ENCODE results near the gene MAP1S. TPM values are rescaled to one million over a fixed set of nuclear protein-coding genes. Genes with fewer than 3 reads are reported as not detected.

Gene MAP1S
- total RNA-seq, 1 donor from 2014 or later = 62.2 TPM

Other genes with a start within 250 kb of the MAP1S start
- gene SLC27A1, start 249.0 kb upstream of the MAP1S start, total RNA-seq = 13.8 TPM
- 25.8 TPM for gene PGLS, start 207.8 kb upstream of the MAP1S start, total RNA-seq
- 15.7 TPM for gene COLGALT1, start 163.8 kb upstream of the MAP1S start, total RNA-seq
- 43.5 TPM for gene UNC13A, start 31.1 kb upstream of the MAP1S start, total RNA-seq
- 20.7 TPM for gene FCHO1, start 32.0 kb downstream of the MAP1S start, total RNA-seq
- not detected for gene B3GNT3, start 75.7 kb downstream of the MAP1S start, total RNA-seq
- gene INSL3, start 102.0 kb downstream of the MAP1S start, total RNA-seq = not detected
- gene JAK3, start 128.5 kb downstream of the MAP1S start, total RNA-seq = 0.98 TPM
- gene RPL18A, start 140.4 kb downstream of the MAP1S start, total RNA-seq = 714 TPM
- gene SLC5A5, start 152.5 kb downstream of the MAP1S start, total RNA-seq = 1.5 TPM
- gene CCDC124, start 213.5 kb downstream of the MAP1S start, total RNA-seq = 26.3 TPM
- 15.0 TPM for gene KCNN1, start 247.6 kb downstream of the MAP1S start, total RNA-seq

All from temporal lobe (tissue), 1 donor.